Measurements from ENCODE around the gene PSMC5. TPM values are rescaled to one million over a fixed set of nuclear protein-coding genes. Genes with fewer than 3 reads are reported as not detected.
A peak's percentile ranks its signal among the peaks of the same experiment; 100 is the strongest.
"Not testable (repeated sequence)": the region's sequence is repeated elsewhere in the genome, so short reads cannot be mapped to it uniquely, and the experiment has no call there.

PSMC5 gene
- total and polyA plus RNA-seq, 9 of the 15 experiments (the other 6 are each of a cell fraction or from before 2014, with no cell fraction given): 89.2 to 393 (median 161) TPM

GRCh38 chr17:63843387-63843888 is 16.2 kb downstream of the PSMC5 start (continued):
- TF ChIP-seq ZNF764 (CRISPR knock-in tag; IDR thresholded peaks at IDR 0.05; ENCODE audit: low read depth): 0 out of 2 replicates have a peak, but pooled peaks have one; percentile 6
- TF ChIP-seq ATF1 (CRISPR knock-in tag; IDR thresholded peaks at IDR 0.05): not testable (repeated sequence)
- TF ChIP-seq ATF1 (tag; IDR thresholded peaks at IDR 0.05): peak; percentile 28; the same call in 1 of the 2 replicates
- 0 out of 4 replicates have a peak, but pooled peaks of 1 of the 2 experiments have one; percentile 7 for TF ChIP-seq FOXK2 (conservative IDR thresholded peaks at IDR 0.05 in 1 of 2, IDR thresholded peaks at IDR 0.05 in 1 of 2; ENCODE audit: low read depth in 2 of 2)
- TF ChIP-seq GABPA (tag; conservative IDR thresholded peaks at IDR 0.05; ENCODE audit: low read depth): peak; percentile 85; the same call in 1 of the 2 replicates
- TF ChIP-seq ARID1B (IDR thresholded peaks at IDR 0.05): peak; percentile 24
- peak; percentile 5; the same call in 1 of the 2 replicates for TF ChIP-seq SUPT5H (IDR thresholded peaks at IDR 0.05)
- 0 out of 2 replicates have a peak, but pooled peaks have one; percentile 23 for TF ChIP-seq CC2D1A (IDR thresholded peaks at IDR 0.05)
- 0 out of 2 replicates have a peak, but pooled peaks have one; percentile 11 for TF ChIP-seq ZBTB2 (IDR thresholded peaks at IDR 0.05)
- 0 out of 2 replicates have a peak, but pooled peaks have one; percentile 5 for TF ChIP-seq NBN (IDR thresholded peaks at IDR 0.05; ENCODE audit: low read depth)
- peak; percentile 25; the same call in 1 of the 2 replicates for TF ChIP-seq ZNF592 (IDR thresholded peaks at IDR 0.05)
- TF ChIP-seq CBX3 (IDR thresholded peaks at IDR 0.05; ENCODE audit: borderline replicate concordance in 1 of 2, low read length in 2 of 2): 0 out of 3 replicates have a peak, but pooled peaks of 1 of the 2 experiments have one; percentile 2
- peak; percentile 2 for TF ChIP-seq POLR2B (IDR thresholded peaks at IDR 0.05; ENCODE audit: low read depth, partially characterized antibody)
- 0 out of 2 replicates have a peak, but pooled peaks have one; percentile 6 for TF ChIP-seq EP300 (IDR thresholded peaks at IDR 0.05; ENCODE audit: low read length)
- peak; percentile 11; the same call in 1 of the 2 replicates for TF ChIP-seq PHF8 (IDR thresholded peaks at IDR 0.05; ENCODE audit: borderline replicate concordance, low read length)
- 0 out of 2 replicates have a peak, but pooled peaks have one; percentile 12 for TF ChIP-seq ATF6 (CRISPR knock-in tag; IDR thresholded peaks at IDR 0.05)
- TF ChIP-seq ZNF384 (IDR thresholded peaks at IDR 0.05; ENCODE audit: low read depth, low read length): peak; percentile 82

Data from K562 (cell line).